Skeletal muscle cell (primary cell): ENCODE data around the gene RANBP3.
"Not testable (repeated sequence)": the region's sequence is repeated elsewhere in the genome, so short reads cannot be mapped to it uniquely, and the experiment has no call there.

Experiments used
- DNase-seq: peaks from one replicate; pipeline ENCODE4 v3.0.0-alpha.2; 2010; ENCODE audit warnings: low read depth
- H3K4me3 ChIP-seq: 2 replicates; pipeline ENCODE4 v1.5.1; 2011; ENCODE audit warnings: low read depth, mild to moderate bottlenecking, control low read depth, low read length, moderate library complexity

Gene RANBP3

DNA sequence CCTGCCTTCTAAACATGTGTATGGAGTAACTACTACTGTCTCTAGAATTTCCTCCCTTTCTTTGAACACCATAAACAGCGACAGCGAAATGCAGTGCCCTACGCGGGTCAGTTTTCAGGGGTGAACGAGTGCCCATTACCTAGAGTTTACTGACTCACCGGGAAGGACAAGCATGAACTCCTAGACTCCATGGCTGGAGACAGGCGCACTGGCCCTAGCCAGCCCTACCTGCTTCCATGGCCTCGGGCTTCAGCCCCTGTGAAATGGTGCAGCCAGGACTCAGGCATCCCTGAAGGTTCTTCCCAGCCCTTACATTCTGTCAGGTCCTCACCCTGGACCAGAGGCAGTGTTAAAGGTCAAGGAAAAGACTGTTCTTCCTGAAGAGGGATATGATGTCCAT lies 8.5 kb downstream of the RANBP3 start:
- no peak for DNase-seq
- H3K4me3 ChIP-seq, result no peak overlapping the region

DNA sequence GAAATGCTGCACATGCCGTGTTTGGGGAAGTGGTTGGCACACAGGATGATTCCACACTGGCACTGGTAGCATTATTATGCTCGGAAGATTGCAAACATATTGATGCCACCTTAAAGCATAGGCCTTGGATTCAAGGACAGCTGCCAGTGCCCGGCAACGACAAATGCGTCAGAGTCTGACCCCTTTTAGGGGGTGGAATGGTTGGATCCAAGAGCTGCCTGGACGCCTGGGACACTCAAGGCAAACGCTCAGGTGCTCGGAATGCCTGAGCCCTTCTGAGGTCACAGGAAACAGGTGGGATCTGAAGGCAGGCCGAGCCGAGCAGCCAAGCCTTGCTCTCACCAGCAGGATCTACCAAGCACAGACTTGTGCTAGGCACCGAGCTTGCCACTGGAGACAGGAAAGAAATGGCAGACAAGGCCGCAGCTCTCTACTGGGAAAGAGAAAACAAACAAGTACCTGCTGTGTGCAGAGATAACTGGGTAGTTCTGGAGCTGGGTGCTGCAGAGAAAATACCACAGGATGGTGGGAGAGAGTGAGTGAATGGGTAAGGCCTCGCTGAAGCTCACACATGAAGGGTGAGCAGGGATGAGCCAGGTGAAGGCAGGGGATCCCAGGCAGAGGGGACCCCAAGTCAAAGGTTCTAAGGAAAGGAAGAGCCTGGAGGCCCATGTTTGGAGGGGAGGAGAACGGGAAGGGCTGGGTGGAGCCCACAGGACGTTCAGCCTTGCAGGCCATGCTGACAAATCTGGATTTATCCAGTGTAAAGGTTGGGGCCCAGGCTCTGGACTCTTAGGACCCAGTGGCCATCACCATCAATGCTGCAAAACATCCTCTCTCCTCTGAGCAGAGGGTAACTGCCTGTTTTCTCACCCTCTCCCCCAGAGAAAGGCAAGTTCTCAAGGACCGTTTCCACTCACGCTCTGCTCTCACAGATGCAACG lies 9.2 kb downstream of the RANBP3 start:
- no peak for DNase-seq
- H3K4me3 ChIP-seq, result no peak overlapping the region

DNA sequence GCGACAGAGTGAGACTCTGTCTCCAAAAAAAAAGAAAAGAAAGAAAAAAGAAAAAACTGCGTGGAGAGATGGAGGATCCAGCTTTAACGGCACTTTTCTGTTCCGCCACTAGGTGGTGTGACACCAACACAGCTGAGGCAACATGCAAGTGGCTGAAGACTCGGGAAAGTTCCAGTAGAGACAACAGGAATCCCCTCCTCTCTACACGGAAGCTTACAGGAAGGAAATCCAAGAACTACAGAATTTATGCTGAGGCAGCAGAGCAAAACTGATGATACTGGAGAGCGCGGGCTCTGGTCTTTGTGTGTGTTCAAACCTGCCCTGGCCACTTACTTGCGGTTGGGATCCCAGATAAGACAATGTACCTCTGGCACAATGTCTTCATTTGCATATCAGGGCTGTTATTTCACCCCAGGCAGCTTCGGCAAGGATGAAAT lies 9.9 kb downstream of the RANBP3 start:
- no peak overlapping the region for H3K4me3 ChIP-seq
- peak; percentile 57 for DNase-seq

DNA sequence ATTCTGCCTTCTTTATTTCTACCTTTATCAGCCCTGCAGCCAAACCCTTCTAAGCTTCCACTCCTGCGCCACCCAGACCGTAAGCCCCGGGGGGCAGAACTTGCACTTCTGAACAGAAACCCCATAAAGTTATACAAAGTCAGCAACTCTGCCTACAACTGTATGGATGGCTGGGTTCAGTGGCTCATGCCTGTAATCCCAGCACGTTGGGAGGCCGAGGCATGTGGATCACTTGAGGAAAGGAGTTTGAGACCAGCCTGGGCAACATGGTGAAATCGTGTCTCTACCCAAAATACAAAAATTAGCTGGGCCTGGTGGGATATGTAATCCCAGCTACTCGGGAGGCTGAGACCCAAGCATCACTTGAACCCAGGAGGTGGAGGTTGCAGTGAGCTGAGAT lies 10.4 kb downstream of the RANBP3 start:
- no peak overlapping the region for H3K4me3 ChIP-seq
- DNase-seq, result no peak

DNA sequence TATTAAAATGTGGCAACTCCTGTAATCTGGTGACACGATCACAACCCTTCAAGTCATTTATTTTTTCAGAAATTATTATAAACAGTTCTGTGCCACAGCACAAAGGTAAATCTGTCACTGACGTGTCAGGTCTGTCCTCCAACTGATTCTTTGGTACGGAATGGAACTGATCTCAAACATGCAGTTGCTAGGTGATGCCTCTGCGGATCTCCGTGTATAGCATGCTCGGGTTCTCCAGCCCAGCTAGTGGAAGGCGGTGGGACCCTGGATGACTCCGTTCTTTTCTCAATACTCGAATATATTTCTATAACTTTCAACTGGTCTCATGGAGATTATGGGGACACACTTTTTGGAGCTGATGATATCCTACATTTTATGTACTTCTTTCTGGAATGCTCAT lies 11.0 kb downstream of the RANBP3 start:
- H3K4me3 ChIP-seq, result no peak overlapping the region
- no peak for DNase-seq

DNA sequence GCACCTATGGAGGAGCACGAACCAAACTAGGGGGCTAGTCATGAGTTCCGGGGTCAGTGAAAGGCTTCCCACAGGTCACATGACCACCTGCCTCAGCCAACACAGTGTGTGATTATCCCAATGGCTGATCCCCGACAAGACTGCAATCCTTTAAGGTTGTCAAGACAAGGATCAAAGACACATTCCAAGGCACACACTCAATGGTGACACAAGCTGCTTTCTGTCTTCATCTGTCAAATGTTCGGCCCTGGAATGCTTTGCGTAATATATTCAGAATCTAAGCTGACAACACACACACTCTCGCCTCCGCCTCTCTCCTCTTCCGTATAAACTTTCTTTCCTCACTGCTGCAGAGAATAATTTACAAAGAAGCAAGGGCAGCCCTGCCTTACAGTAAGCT lies 11.7 kb downstream of the RANBP3 start:
- no peak for DNase-seq
- H3K4me3 ChIP-seq, result no peak overlapping the region

DNA sequence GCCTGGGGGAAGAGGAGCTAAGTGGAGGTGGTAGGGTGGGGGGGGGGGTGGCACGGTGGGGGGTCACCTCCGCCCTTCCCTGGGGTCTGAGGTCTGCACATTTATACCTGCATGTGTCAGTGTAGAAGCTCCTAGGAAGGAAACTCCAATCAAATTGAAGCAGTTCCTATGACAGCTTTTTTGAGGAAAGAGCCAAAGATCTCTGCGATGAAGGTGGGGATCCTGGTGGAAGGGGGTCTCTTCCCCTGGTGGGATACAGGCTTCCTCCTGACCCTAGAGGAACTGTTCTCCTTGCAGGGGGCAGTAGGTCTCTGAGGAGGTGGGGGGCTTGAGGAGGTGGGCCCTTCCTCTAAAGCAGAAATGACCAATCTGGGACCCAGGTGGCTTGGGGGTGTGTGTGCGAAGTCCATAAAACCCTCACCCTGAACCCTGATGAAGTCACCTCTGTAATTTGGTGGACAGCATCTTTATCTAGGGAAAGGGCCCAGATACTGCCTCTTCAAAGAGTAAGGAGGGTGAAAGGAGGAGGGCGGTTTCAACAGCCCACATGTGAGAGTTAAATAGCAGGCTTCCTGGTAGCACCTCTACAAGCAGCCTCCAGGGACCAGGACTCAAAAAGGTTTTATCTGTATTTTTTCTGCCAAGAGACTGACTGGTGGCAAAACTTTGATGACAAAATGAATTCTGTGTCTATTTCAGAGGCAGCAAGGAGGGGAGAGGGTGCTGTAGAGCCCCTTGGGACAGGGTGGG lies 12.9 kb downstream of the RANBP3 start:
- DNase-seq, result no peak
- no peak overlapping the region for H3K4me3 ChIP-seq

DNA sequence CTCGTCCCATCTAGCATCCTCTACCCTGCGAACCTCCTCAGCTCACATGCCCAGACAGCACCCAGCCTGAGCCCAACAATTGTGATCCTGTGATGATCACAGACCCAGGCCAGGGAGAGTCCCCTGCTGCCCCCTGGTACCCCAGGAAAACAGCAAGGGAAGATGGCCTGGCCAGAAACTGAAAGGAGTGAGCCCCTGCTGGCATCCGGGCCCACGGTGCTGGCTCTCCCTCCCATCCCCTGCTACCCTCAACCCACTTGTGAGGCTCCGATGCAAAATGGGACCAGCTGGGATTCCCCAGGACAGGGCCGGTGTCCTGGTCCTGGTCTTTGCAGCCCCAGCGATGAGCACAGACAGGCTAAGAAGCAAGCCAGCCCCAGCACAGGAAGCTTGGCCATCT lies 14.1 kb downstream of the RANBP3 start:
- H3K4me3 ChIP-seq, result no peak overlapping the region

DNA sequence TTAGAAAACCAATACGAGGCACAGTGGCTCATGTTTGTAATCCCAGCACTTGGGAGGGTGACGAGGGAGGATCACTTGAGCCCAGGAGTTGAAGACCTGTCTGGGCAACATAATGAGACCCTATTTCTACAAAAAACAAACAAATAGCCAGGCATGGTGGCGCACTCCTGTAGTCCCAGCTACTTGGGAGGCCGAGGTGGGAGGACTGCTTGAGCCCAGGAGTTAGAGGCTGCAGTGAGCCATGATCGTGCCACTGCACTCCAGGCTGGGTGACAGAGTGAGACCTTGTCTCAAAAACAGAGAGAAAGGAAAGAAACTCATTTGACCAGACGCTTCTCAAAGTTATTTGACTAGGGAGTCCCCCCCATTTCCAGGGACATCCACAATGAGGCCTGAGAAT lies 14.7 kb downstream of the RANBP3 start:
- not testable (repeated sequence) for DNase-seq, H3K4me3 ChIP-seq

More for the DNA sequence above, 14.1 kb downstream of the RANBP3 start:
- no peak for DNase-seq

DNA sequence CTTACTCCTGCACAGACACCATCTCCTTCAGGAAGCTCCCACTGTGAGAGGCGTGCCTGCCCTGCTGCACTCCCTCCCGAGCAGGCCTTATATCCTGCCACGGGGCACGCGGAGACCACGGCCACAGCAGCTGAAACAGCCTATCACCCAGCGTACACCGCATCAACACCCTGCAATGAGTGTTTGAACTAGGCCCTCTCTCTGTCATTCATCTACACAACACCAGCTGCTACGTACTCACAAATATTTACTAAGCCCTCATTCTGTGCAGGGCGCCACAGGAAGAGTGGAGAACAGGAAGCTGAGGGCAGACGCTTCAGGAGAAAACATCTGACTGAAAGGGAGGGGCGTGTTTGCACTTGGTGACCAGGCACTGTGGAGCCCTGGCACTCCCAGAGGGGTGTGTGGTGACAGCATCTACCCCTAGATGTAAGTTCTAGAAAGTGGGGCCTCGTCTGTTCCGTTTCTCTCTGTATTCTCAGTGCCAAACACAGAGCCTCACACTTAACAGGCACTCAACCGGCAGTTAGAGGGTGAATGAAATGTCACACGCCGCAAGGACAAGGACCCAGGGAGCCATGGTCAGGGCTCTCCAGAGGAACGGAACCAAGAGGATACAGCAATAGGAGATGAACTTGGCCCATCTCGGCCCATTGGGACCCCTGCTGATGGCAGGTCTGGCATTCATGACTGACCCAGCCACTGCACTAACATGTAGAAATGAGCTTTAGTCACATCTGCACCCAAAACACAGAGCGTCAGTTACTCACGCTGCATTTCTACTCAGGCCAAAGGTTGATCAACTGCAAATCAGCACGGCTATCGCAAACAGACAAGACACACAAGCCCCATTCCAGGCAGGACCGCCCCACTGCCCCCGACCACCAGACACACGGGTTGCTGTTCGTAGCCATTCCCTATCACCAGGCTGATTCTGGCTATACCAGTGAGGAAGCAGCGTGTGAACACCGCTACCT lies 15.7 kb downstream of the RANBP3 start:
- no peak overlapping the region for H3K4me3 ChIP-seq
- DNase-seq, result no peak

DNA sequence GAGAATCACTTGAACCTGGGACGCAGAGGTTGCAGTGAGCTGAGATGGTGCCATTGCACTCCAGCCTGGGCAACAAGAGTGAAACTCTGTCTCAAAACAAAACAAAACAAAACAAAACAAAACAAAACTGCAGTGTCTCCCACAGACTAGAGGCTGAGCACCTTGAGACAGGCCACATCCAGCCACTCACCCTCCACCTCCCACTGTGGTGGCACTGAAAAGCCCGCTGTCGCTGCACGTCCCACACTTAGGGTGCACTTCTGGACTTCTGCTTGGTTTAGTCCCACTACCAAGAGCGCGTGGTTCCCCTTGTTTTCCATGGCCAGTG lies 16.3 kb downstream of the RANBP3 start:
- not testable (repeated sequence) for DNase-seq, H3K4me3 ChIP-seq

DNA sequence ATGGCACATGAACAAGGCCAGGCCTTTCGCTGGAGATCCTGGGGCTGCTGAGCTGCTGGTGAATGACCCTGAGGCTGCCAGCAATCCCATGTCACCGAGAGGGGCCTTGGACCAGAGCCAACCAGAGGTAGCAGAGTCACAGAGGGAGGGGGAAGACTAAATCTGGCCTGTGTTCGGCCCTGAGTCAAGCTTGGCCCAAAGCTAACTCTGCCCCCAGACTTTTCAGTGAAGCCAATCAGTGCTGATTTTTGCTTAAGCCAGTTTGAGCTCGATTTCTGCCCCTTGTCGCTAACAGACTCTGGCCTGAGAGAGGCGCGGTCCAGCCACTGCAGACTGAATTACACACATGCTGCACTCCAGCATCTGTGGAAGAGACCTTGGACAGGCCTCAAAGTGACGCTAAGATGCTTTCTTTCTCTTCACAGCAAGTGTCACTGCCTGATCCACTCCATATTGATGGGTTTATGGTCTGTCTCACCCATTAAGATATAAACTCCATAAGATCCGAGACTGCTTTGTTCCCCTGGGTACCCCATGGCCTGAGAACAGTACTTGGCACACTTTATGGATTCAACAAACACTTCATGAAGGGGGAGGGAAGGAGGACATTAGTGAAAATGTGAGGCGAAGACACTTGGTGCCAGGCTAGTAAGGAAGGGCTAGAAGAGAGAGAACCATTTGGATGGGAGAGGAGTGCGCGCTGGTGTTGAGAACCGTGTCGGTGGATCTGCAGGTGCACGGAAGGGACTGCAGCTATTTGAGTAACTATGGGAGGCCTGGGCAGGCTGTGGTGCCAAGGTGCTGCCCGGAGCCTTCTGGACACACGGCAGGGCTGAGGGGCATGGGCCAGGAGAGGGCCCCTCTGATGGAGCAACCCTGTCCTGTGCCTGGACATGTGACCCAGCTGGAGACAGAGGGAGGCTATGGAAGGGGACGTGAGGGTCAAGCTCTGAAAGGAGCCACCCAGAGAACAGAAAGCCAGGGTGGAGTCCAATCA lies 17.6 kb downstream of the RANBP3 start:
- H3K4me3 ChIP-seq, result no peak overlapping the region
- DNase-seq, result no peak

DNA sequence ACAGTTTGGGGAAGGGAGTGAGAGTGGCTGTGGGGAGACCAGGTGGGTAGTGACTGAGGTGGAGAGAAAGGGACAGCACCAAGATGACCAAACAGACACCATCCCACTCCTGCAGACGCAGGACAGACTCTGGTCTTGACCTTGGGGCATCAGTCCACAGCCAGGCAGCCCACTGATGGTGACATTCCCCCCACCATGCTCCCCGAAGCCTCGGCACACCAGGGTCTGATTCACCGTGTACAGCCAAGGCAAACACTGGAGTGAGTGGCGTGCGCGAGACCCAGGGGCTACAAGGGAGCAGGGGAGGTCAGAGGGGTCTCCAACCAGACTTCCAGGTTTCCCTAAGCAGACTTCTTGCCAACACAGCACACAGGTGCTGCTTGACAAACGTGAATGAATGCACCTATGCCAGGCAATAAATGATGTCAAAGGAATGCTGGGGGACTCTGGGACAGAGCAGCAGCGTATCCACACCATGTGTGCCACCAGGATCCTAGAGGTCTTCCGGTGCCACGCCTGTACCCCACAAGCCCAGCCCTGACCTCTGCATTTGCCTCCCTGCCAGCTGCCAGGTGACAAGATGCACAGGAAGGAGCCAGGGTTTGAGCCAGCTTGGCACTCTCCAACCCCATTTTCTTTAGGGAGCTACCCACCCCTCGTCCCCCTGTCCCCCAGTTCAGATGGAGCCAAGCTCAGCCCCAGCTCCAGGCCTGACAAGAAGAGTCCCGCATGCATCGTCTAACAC lies 18.5 kb downstream of the RANBP3 start:
- H3K4me3 ChIP-seq, result no peak overlapping the region
- DNase-seq, result no peak

DNA sequence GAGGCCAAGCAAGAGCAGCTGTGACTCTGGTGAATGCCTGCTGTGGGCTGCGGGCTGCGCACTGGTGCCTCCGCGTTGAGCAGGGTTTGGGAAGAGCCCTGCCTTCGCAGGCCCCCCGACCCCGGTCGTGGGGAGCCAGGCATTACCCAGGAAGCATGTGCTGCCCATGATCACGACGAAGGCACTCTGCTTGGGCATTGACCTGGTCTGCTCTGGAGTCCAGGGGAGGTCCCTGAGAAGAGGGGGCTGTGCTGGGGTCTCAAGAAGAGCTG lies 19.2 kb downstream of the RANBP3 start:
- DNase-seq, result no peak
- no peak overlapping the region for H3K4me3 ChIP-seq

DNA sequence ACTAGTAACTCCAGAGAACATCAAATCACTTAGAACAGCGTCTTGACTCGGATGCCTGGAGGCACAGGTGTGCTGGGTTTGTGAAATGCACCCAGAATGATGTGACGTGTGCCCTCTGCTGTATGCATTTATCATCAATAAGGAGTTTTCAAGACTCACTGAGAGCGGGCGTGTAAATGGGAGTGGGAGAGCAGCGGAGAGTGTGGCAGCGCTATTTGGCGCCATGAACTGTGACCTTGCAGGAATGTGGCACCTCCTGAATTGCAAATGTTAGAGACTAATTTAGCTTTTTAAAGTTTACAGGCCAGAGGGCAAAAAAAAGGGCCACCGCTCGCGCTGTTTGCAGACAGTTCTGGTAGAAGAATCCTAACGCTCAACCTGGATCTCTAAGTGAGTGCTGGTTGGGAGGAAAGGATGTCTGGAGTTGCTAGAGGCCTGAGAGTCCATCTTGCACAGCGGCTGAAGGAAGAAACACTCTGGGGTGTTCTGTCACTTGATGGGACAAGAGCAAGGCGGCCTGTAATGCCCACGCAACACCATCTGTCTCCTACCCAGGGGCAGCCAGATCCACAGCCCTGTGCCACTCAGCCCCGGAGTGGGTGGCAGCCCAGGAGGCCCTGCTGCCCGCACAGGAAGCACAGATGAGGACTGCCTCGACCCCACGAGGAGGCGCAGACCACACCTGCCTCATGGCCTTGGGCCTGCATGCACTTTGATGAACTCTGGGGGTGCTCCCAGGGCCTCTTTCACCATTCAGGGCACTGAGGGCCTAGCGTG lies 19.7 kb downstream of the RANBP3 start:
- no peak for DNase-seq
- no peak overlapping the region for H3K4me3 ChIP-seq

DNA sequence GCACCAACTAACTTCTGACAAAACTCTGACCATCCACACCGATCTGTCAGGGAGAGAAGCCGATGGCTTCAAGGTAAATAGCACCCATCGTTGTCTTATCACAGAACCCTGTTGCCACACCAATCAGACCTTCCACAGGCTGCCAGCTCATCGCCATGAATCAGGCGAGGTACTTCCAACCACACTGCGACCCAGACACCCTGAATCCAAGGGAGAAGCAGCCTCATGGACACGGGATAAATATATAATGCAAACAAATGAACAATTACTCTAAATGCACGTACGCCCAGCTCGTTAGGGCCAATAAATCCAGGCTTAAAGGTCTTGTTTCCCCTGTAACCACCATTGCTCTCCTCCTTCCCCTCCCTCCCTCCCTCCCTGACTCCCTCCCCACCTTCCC lies 20.8 kb downstream of the RANBP3 start:
- no peak for DNase-seq
- no peak overlapping the region for H3K4me3 ChIP-seq

DNA sequence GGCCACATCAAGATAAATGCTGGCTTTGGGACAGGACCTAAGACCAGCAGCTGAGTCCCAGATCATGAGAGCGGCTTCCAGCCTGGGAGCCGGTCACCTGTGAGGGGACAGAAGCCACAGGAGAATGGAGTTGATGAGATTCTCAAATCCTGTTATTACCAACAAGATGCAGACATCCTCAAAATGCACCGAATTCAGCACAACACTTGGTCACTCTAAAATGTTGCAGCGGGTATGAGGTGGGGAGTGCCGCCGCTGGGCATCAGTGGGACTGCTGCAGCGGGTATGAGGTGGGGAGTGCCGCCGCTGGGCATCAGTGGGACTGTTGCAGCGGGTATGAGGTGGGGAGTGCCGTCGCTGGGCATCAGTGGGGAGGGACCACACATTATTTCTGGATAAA lies 21.2 kb downstream of the RANBP3 start:
- no peak overlapping the region for H3K4me3 ChIP-seq
- no peak for DNase-seq
